Astrocyte (in vitro differentiated cells and primary cell): ENCODE measurements around the gene CIROP. TPM values are rescaled to one million over a fixed set of nuclear protein-coding genes. Genes with fewer than 3 reads are reported as not detected.

Experiments used
- DNase-seq: peaks from one replicate; pipeline ENCODE4 v3.0.0-alpha.2; 2010; ENCODE audit warnings: low read depth
- FAIRE-seq: peaks from 2 replicates; lab custom pipeline; 2011; peaks lifted over from hg19 to GRCh38; lab: Jason Lieb, UNC
- H2AFZ ChIP-seq: 2 replicates; pipeline ENCODE4 v1.6.0; 2012; ENCODE audit warnings: low read depth, low read length, inconsistent platforms
- H3K27ac ChIP-seq: 2 replicates; pipeline ENCODE4 v1.5.1; 2011; ENCODE audit warnings: low read depth, low read length, inconsistent platforms
- H3K27me3 ChIP-seq: 2 replicates; pipeline ENCODE4 v1.6.0; 2011; ENCODE audit warnings: low read length, inconsistent platforms; ENCODE audit not compliant: insufficient read depth
- H3K36me3 ChIP-seq: 2 replicates; pipeline ENCODE4 v1.5.1; 2011; ENCODE audit warnings: low read length, inconsistent platforms; ENCODE audit not compliant: insufficient read depth
- H3K4me1 ChIP-seq: 2 replicates; pipeline ENCODE4 v1.5.1; 2011; ENCODE audit warnings: low read length, inconsistent platforms; ENCODE audit not compliant: insufficient read depth
- H3K4me2 ChIP-seq: 2 replicates; pipeline ENCODE4 v1.6.0; 2012; ENCODE audit warnings: low read length, inconsistent platforms
- H3K4me3 ChIP-seq: 2 replicates; pipeline ENCODE4 v1.5.1; 2011; ENCODE audit warnings: low read depth, mild to moderate bottlenecking, low read length, inconsistent platforms; ENCODE audit not compliant: insufficient read depth
- H3K79me2 ChIP-seq: 2 replicates; pipeline ENCODE4 v1.6.0; 2012; ENCODE audit warnings: mild to moderate bottlenecking, low read length, inconsistent platforms; ENCODE audit not compliant: insufficient read depth
- H3K9ac ChIP-seq: 2 replicates; pipeline ENCODE4 v1.6.0; 2012; ENCODE audit warnings: mild to moderate bottlenecking, low read length, inconsistent platforms
- H3K9me3 ChIP-seq: 2 replicates; pipeline ENCODE4 v1.5.1; 2012; ENCODE audit warnings: low read depth, mild to moderate bottlenecking, low read length, inconsistent platforms; ENCODE audit not compliant: insufficient read depth
- H4K20me1 ChIP-seq: 2 replicates; pipeline ENCODE4 v1.6.0; 2012; ENCODE audit warnings: low read length, inconsistent platforms; ENCODE audit not compliant: insufficient read depth
- H3K27ac Mint-ChIP-seq: one replicate; pipeline ENCODE4 v1.8.0; 2021; ENCODE audit warnings: mild to moderate bottlenecking, mixed read lengths; ENCODE audit not compliant: unreplicated experiment
- H3K27me3 Mint-ChIP-seq: one replicate; pipeline ENCODE4 v1.8.0; 2021; ENCODE audit warnings: low read depth, mixed read lengths; ENCODE audit not compliant: unreplicated experiment
- H3K36me3 Mint-ChIP-seq: one replicate; pipeline ENCODE4 v1.8.0; 2021; ENCODE audit warnings: low read depth, mixed read lengths; ENCODE audit not compliant: unreplicated experiment
- H3K4me1 Mint-ChIP-seq: one replicate; pipeline ENCODE4 v1.8.0; 2021; ENCODE audit warnings: low read depth, mixed read lengths; ENCODE audit not compliant: unreplicated experiment
- H3K4me3 Mint-ChIP-seq: one replicate; pipeline ENCODE4 v1.8.0; 2021; ENCODE audit warnings: mild to moderate bottlenecking, moderate library complexity, mixed read lengths; ENCODE audit not compliant: unreplicated experiment
- H3K9me3 Mint-ChIP-seq: one replicate; pipeline ENCODE4 v1.8.0; 2021; ENCODE audit warnings: mild to moderate bottlenecking, mixed read lengths; ENCODE audit not compliant: unreplicated experiment
- EZH2 ChIP-seq: IDR thresholded peaks from 2 replicates; pipeline ENCODE4 v1.6.1; 2012; ENCODE audit warnings: mild to moderate bottlenecking, low read length, inconsistent platforms; ENCODE audit not compliant: insufficient read depth
- total RNA-seq: library from RNA; stranded (reverse); gene quantifications from 2 replicates; pipeline ENCODE4 v1.2.1, GENCODE V29; 2021
- TF ChIP-seq, protein P1 (sequence below): IDR thresholded peaks from 2 replicates; pipeline ENCODE4 v1.5.1; 2011; ENCODE audit warnings: low read depth, mild to moderate bottlenecking, inconsistent platforms, low read length, moderate library complexity; ENCODE audit not compliant: insufficient read depth

Gene CIROP
- total RNA-seq, 1 donor from 2014 or later, result not detected

DNA sequence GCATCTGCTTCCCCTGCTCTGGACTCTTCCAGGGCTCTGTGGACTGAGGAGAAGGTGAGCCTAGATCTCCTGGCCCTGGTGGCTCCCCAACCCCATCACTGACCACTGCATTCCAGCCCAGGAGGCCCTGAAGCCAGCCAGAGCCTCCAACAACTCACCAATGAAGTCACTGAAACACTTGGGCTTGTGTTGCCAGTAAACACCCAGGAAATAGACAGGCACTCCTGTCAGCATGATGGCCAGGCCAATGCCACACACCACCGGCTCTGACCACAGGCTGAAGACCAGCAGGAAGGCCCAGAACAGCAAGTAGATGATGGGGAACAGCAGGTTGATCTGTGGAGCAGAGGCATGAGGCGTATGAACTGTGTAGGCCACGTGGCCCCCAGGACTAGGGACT is 23.1 kb upstream of the CIROP start:
- Histone ChIP-seq H3K9ac (no peak overlapping the region), H3K27me3 (peaks cover 15% of the 10 kb centered on the region), H3K9me3 (no peaks in the 10 kb centered on the region), H3K27ac (no peak overlapping the region), H3K4me2 (no peak overlapping the region), H3K4me1 (no peaks in the 10 kb centered on the region), H3K36me3 (no peaks in the 10 kb centered on the region), H4K20me1 (no peaks in the 10 kb centered on the region), H3K4me3 (no peak overlapping the region), H2AFZ (no peak overlapping the region), H3K79me2 (no peaks in the 10 kb centered on the region)
- H3K4me3 Mint-ChIP-seq, result no peak overlapping the region
- no peak overlapping the region for H3K27ac Mint-ChIP-seq
- TF ChIP-seq, protein P1, sequence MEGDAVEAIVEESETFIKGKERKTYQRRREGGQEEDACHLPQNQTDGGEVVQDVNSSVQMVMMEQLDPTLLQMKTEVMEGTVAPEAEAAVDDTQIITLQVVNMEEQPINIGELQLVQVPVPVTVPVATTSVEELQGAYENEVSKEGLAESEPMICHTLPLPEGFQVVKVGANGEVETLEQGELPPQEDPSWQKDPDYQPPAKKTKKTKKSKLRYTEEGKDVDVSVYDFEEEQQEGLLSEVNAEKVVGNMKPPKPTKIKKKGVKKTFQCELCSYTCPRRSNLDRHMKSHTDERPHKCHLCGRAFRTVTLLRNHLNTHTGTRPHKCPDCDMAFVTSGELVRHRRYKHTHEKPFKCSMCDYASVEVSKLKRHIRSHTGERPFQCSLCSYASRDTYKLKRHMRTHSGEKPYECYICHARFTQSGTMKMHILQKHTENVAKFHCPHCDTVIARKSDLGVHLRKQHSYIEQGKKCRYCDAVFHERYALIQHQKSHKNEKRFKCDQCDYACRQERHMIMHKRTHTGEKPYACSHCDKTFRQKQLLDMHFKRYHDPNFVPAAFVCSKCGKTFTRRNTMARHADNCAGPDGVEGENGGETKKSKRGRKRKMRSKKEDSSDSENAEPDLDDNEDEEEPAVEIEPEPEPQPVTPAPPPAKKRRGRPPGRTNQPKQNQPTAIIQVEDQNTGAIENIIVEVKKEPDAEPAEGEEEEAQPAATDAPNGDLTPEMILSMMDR, result no peak
- no peak for TF ChIP-seq EZH2
- DNase-seq (no peak), FAIRE-seq (no peak)
- peaks cover 4% of the 10 kb centered on the region for H3K36me3 Mint-ChIP-seq
- no peaks in the 10 kb centered on the region for H3K4me1 Mint-ChIP-seq
- H3K27me3 Mint-ChIP-seq, result peaks cover 22% of the 10 kb centered on the region
- H3K9me3 Mint-ChIP-seq, result no peaks in the 10 kb centered on the region

DNA sequence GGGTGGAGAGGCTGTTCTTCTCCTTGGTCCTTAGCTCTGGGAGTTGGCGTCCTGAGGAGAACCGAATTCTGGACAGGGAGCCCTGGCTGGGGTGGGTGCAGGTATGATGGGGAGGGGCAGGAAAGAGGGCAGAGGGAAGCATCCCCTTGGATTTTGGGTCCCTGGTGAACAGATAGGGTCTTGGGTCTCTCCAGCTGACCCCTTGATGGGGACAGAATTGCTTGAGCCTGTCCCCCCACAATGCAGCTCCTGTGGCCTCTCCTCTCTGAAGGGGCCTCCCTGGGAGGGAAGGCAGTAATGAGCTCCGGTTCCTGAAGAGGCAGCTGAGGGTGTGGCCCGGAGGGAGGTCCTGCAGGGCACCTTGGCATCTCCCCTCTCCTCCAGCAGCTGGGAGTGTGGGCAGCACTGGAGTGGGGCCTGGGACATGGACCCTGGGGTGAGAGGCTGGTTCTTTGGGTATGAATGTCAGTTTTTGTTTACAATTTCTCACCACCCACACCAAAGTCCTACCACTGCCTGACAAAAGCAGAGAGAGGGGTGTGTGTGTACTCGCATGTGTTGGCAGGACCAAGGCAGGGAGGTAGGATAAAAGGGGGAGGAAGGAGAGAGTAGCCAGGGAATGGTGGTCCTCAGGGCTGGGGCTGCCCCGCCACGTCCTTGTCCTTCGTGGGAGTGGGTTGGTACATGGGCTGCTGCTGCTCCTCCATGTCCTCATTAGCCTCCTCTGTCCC is 21.9 kb upstream of the CIROP start:
- Mint-ChIP-seq H3K27ac (no peak overlapping the region), H3K4me3 (no peak overlapping the region), H3K27me3 (peaks cover 22% of the 10 kb centered on the region), H3K36me3 (peaks cover 4% of the 10 kb centered on the region), H3K4me1 (peaks cover under 1% of the 10 kb centered on the region), H3K9me3 (no peaks in the 10 kb centered on the region)
- H2AFZ ChIP-seq, result no peak overlapping the region
- H3K9ac ChIP-seq, result no peak overlapping the region
- H3K4me2 ChIP-seq, result no peak overlapping the region
- H3K79me2 ChIP-seq, result no peaks in the 10 kb centered on the region
- DNase-seq (no peak), FAIRE-seq (no peak)
- peaks cover 2% of the 10 kb centered on the region for H3K4me1 ChIP-seq
- no peak overlapping the region for H3K4me3 ChIP-seq
- peaks cover 15% of the 10 kb centered on the region for H3K27me3 ChIP-seq
- TF ChIP-seq, protein P1, result no peak
- TF ChIP-seq EZH2, result no peak
- no peaks in the 10 kb centered on the region for H3K36me3 ChIP-seq
- no peaks in the 10 kb centered on the region for H3K9me3 ChIP-seq
- H3K27ac ChIP-seq, result no peak overlapping the region
- no peaks in the 10 kb centered on the region for H4K20me1 ChIP-seq

DNA sequence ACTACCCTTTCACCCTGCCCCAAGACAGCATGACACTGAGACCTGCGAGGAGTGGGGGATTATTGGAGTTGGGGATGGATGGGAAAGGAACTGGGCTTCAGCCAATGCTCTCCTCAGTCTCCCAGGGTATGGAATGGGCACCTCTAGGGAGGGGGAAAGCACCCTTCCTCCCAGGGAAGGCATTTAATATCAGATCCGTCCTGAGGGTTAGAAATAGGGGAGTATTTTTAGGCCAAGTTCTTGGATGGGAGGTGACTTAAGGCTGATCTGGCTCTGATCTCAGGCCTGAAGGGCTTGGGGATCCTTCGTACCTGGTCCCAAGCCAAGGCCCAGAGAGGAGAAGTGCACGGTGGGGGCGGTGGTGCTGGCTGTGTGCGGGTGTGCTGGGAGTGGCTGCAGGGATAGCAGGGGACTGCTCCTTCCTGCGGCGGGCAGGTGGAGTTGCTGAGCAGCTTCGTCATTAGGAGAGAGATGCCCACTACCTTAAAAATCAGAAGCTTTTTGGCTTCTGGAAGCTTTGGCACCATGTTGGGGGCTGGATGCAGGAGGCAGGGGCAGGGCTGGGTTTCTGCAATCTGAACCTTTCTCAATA is 21.2 kb upstream of the CIROP start:
- Histone ChIP-seq H4K20me1 (no peaks in the 10 kb centered on the region), H3K79me2 (no peaks in the 10 kb centered on the region), H3K9me3 (no peaks in the 10 kb centered on the region), H3K36me3 (no peaks in the 10 kb centered on the region), H3K27ac (no peak overlapping the region), H3K4me1 (peaks cover 9% of the 10 kb centered on the region), H3K27me3 (peaks cover 9% of the 10 kb centered on the region), H3K9ac (no peak overlapping the region), H3K4me2 (no peak overlapping the region), H2AFZ (no peak overlapping the region), H3K4me3 (no peak overlapping the region)
- Mint-ChIP-seq H3K9me3 (no peaks in the 10 kb centered on the region), H3K36me3 (peaks cover 4% of the 10 kb centered on the region), H3K4me1 (peaks cover 7% of the 10 kb centered on the region), H3K4me3 (no peak overlapping the region), H3K27ac (no peak overlapping the region), H3K27me3 (peaks cover 22% of the 10 kb centered on the region)
- no peak for DNase-seq
- no peak for FAIRE-seq
- no peak for TF ChIP-seq EZH2
- TF ChIP-seq, protein P1, result no peak
